HCT116 (cell line): ENCODE data around the gene TTLL5. TPM values are rescaled to one million over a fixed set of nuclear protein-coding genes. Genes with fewer than 3 reads are reported as not detected.

Source experiments
- ATAC-seq: fragments of 200-7000 bp; cut with Tn5 transposase; 2 replicates; pipeline ENCODE4 v1.9.1; 2020; ENCODE audit warnings: mild to moderate bottlenecking, moderate library complexity
- BruUV-seq: library from RNA; stranded (reverse); fragments of 400-500 nt; replicated peaks from 2 replicates; lab custom pipeline; 2021; lab: Mats Ljungman, UMichigan
- CTCF ChIA-PET: fragments of 300-600 bp; sonication (Branson Sonifier 250); formaldehyde crosslinking; loops from one replicate; lab custom pipeline; 2021; ENCODE audit warnings: antibody characterized with exemption; lab: Charles Lee
- POLR2A ChIA-PET: fragments of 300-600, 350-600 bp; sonication (Branson Sonifier 250); formaldehyde crosslinking; loops from one replicate; lab custom pipeline; 2021; ENCODE audit warnings: antibody characterized with exemption; lab: Charles Lee
- RAD21 ChIA-PET, 2 experiments: fragments of 300-600 bp; sonication (Branson Sonifier 250); formaldehyde crosslinking; loops; one replicate each; lab custom pipeline; 2023; ENCODE audit warnings: low total read pairs in 2 of 2; ENCODE audit not compliant: uncharacterized antibody in 2 of 2, unreplicated experiment in 2 of 2, low non-redundant PET in 1 of 2; lab: Charles Lee
- DNase-seq: peaks from one replicate; pipeline ENCODE4 v3.0.0-alpha.2; 2010; ENCODE audit warnings: low read depth, low spot score
- H2AFZ ChIP-seq: fragments of 200-600 bp; shearing (Covaris generic), sonication (generic); 2 replicates; pipeline ENCODE4 v1.6.1; 2017; ENCODE audit warnings: low read depth, mixed run types, mixed read lengths, antibody characterized with exemption, low read length; ENCODE audit not compliant: poor library complexity, severe bottlenecking
- H3K27ac ChIP-seq: 2 replicates; pipeline ENCODE4 v1.5.1; 2012; ENCODE audit warnings: low read depth, low read length
- H3K27me3 ChIP-seq: fragments of 200-600 bp; sonication (generic); 2 replicates; pipeline ENCODE4 v1.6.1; 2016; ENCODE audit warnings: mixed run types, low read length, mixed read lengths; ENCODE audit not compliant: insufficient read depth
- H3K36me3 ChIP-seq, 2 experiments: fragments of 200-500 bp in 1 of 2; fragments of 200-600 bp in 1 of 2; sonication (Bioruptor generic) in 1 of 2; sonication (generic) in 1 of 2; 2 replicates each; pipeline versions ENCODE4 v1.5.1 to v1.6.1; 2014 to 2016; ENCODE audit warnings: low read length in 2 of 2, inconsistent platforms in 1 of 2, mixed read lengths in 1 of 2, mixed run types in 1 of 2; ENCODE audit not compliant: insufficient read depth in 2 of 2, control insufficient read depth in 1 of 2
- H3K4me1 ChIP-seq, 2 experiments: fragments of 200-600 bp in 1 of 2; sonication (generic) in 1 of 2; 2 replicates each; pipeline versions ENCODE4 v1.5.1 to v1.6.1; 2012 to 2017; ENCODE audit warnings: low read length in 2 of 2, inconsistent platforms in 1 of 2, mild to moderate bottlenecking in 1 of 2, mixed read lengths in 1 of 2, mixed run types in 1 of 2, moderate library complexity in 1 of 2; ENCODE audit not compliant: insufficient read depth in 2 of 2, control insufficient read depth in 1 of 2
- H3K4me2 ChIP-seq: fragments of 200-600 bp; sonication (generic); 2 replicates; pipeline ENCODE4 v1.6.1; 2017; ENCODE audit warnings: mixed run types, low read length, mixed read lengths
- H3K4me3 ChIP-seq, 2 experiments: fragments of 200-600 bp in 1 of 2; sonication (generic) in 1 of 2; replicated peaks in 1 of 2; 2 replicates each; pipeline ENCODE4 v1.5.1; 2011 to 2016; ENCODE audit warnings: low read length in 2 of 2, control low read depth in 1 of 2, low read depth in 1 of 2, mild to moderate bottlenecking in 1 of 2, mixed read lengths in 1 of 2, mixed run types in 1 of 2
- H3K79me2 ChIP-seq: fragments of 200-600 bp; sonication (generic); 2 replicates; pipeline ENCODE4 v1.6.1; 2017; ENCODE audit warnings: mild to moderate bottlenecking, mixed run types, low read length, moderate library complexity, mixed read lengths; ENCODE audit not compliant: insufficient read depth
- H3K9ac ChIP-seq: fragments of 200-600 bp; sonication (generic); 2 replicates; pipeline ENCODE4 v1.6.1; 2016; ENCODE audit warnings: low read length, mixed read lengths
- H3K9me2 ChIP-seq: fragments of 200-600 bp; sonication (generic), shearing (Covaris generic); 2 replicates; pipeline ENCODE4 v1.6.1; 2017; ENCODE audit warnings: mixed run types, mild to moderate bottlenecking, moderate library complexity; ENCODE audit not compliant: insufficient read depth
- H3K9me3 ChIP-seq, 2 experiments: fragments of 200-500 bp in 1 of 2; fragments of 200-600 bp in 1 of 2; sonication (Bioruptor generic) in 1 of 2; sonication (generic) in 1 of 2; 2 replicates each; pipeline ENCODE4 v1.6.1; 2014 to 2017; ENCODE audit warnings: low read length in 2 of 2, mixed read lengths in 2 of 2, inconsistent platforms in 1 of 2, low read depth in 1 of 2, mild to moderate bottlenecking in 1 of 2, mixed run types in 1 of 2, moderate library complexity in 1 of 2; ENCODE audit not compliant: control insufficient read depth in 1 of 2, insufficient read depth in 1 of 2
- H4K20me1 ChIP-seq: fragments of 200-600 bp; sonication (generic), shearing (Covaris generic); 2 replicates; pipeline ENCODE4 v1.6.1; 2017; ENCODE audit warnings: mixed run types, mild to moderate bottlenecking, moderate library complexity; ENCODE audit not compliant: insufficient read depth
- CEBPB ChIP-seq: IDR thresholded peaks from 2 replicates; pipeline ENCODE4 v1.6.1; 2012; ENCODE audit warnings: low read depth
- FOSL1 ChIP-seq: IDR thresholded peaks from 2 replicates; pipeline ENCODE4 v1.6.1; 2012; ENCODE audit warnings: low read depth
- JUND ChIP-seq: IDR thresholded peaks from 2 replicates; pipeline ENCODE4 v1.6.1; 2012
- POLR2A ChIP-seq: IDR thresholded peaks from 2 replicates; pipeline ENCODE4 v1.7.0; 2011; ENCODE audit warnings: borderline replicate concordance; ENCODE audit not compliant: insufficient read depth, insufficient read length; ENCODE audit errors: extremely low read depth
- RAD21 ChIP-seq: IDR thresholded peaks from 2 replicates; pipeline ENCODE4 v1.6.1; 2012; ENCODE audit warnings: low read depth, mild to moderate bottlenecking
- SIN3A ChIP-seq: IDR thresholded peaks from 2 replicates; pipeline ENCODE4 v1.6.1; 2012; ENCODE audit warnings: low read depth
- SRF ChIP-seq: IDR thresholded peaks from 2 replicates; pipeline ENCODE4 v1.6.1; 2012; ENCODE audit warnings: low read depth
- TCF7L2 ChIP-seq: IDR thresholded peaks from 2 replicates; pipeline ENCODE4 v1.7.0; 2011; ENCODE audit warnings: borderline replicate concordance, inconsistent platforms; ENCODE audit not compliant: insufficient read depth, insufficient read length; ENCODE audit errors: extremely low read depth
- YY1 ChIP-seq: IDR thresholded peaks from 2 replicates; pipeline ENCODE4 v1.6.1; 2011; ENCODE audit warnings: low read length, low read depth, moderate library complexity, mild to moderate bottlenecking; ENCODE audit not compliant: insufficient replicate concordance; ENCODE audit errors: extremely low read depth
- ZFX ChIP-seq: fragments of 450-650 bp; IDR thresholded peaks from 2 replicates; pipeline ENCODE4 v1.6.1; 2017
- intact Hi-C: fragments of 100-400 bp; cut with micrococcal nuclease; formaldehyde crosslinking; loops from 2 replicates; pipeline ENCODE4 v1.10.0; 2022
- total RNA-seq: library from RNA; stranded (reverse); gene quantifications from one replicate; pipeline ENCODE4 v1.2.1, GENCODE V29; 2021; ENCODE audit not compliant: unreplicated experiment
- TF ChIP-seq, protein P1 (sequence below): IDR thresholded peaks from 2 replicates; pipeline ENCODE4 v1.6.1; 2012; ENCODE audit warnings: low read depth
- TF ChIP-seq, protein P2 (sequence below), 3 experiments: fragments of 200-600 bp in 1 of 3; sonication (generic) in 1 of 3; IDR thresholded peaks in 2 of 3; conservative IDR thresholded peaks in 1 of 3; 2 replicates each; pipeline ENCODE4 v1.5.1; 2012 to 2017; ENCODE audit warnings: low read depth in 2 of 3, low read length in 2 of 3, antibody characterized with exemption in 1 of 3, borderline replicate concordance in 1 of 3, control low read depth in 1 of 3, mild to moderate bottlenecking in 1 of 3, mixed read lengths in 1 of 3, mixed run types in 1 of 3, moderate library complexity in 1 of 3; ENCODE audit not compliant: insufficient read depth in 1 of 3

The TTLL5 gene
- total RNA-seq, 1 experiment from 2014 or later = 26.2 TPM

DNA sequence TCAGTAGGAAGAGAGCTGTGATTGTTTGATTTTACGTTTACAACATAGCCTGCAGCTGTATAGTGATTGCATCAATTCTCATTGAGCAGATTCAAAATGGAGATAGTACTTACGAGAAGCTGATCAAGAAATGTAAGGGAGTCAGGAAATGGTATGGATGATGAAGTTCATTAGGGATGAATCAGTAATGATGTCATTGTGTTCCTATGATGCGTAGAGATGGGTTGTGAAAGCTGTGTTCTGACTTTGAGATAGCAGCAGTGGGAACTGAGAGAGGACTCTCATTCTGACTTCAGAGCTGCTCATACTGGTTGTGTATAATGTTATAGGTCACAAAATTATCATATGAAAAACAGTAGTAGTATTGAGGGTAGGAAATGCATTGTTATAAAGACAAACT is 44.0 kb downstream of the TTLL5 start:
- no peak for ATAC-seq
- TF ChIP-seq POLR2A (no peak), FOSL1 (no peak), YY1 (no peak), CEBPB (no peak), TCF7L2 (no peak), ZFX (no peak), SRF (no peak), RAD21 (no peak), JUND (no peak), SIN3A (no peak)
- TF ChIP-seq, protein P1, sequence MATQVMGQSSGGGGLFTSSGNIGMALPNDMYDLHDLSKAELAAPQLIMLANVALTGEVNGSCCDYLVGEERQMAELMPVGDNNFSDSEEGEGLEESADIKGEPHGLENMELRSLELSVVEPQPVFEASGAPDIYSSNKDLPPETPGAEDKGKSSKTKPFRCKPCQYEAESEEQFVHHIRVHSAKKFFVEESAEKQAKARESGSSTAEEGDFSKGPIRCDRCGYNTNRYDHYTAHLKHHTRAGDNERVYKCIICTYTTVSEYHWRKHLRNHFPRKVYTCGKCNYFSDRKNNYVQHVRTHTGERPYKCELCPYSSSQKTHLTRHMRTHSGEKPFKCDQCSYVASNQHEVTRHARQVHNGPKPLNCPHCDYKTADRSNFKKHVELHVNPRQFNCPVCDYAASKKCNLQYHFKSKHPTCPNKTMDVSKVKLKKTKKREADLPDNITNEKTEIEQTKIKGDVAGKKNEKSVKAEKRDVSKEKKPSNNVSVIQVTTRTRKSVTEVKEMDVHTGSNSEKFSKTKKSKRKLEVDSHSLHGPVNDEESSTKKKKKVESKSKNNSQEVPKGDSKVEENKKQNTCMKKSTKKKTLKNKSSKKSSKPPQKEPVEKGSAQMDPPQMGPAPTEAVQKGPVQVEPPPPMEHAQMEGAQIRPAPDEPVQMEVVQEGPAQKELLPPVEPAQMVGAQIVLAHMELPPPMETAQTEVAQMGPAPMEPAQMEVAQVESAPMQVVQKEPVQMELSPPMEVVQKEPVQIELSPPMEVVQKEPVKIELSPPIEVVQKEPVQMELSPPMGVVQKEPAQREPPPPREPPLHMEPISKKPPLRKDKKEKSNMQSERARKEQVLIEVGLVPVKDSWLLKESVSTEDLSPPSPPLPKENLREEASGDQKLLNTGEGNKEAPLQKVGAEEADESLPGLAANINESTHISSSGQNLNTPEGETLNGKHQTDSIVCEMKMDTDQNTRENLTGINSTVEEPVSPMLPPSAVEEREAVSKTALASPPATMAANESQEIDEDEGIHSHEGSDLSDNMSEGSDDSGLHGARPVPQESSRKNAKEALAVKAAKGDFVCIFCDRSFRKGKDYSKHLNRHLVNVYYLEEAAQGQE = no peak
- TF ChIP-seq, protein P2, sequence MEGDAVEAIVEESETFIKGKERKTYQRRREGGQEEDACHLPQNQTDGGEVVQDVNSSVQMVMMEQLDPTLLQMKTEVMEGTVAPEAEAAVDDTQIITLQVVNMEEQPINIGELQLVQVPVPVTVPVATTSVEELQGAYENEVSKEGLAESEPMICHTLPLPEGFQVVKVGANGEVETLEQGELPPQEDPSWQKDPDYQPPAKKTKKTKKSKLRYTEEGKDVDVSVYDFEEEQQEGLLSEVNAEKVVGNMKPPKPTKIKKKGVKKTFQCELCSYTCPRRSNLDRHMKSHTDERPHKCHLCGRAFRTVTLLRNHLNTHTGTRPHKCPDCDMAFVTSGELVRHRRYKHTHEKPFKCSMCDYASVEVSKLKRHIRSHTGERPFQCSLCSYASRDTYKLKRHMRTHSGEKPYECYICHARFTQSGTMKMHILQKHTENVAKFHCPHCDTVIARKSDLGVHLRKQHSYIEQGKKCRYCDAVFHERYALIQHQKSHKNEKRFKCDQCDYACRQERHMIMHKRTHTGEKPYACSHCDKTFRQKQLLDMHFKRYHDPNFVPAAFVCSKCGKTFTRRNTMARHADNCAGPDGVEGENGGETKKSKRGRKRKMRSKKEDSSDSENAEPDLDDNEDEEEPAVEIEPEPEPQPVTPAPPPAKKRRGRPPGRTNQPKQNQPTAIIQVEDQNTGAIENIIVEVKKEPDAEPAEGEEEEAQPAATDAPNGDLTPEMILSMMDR (IDR thresholded peaks at IDR 0.05 in 2 of 3, conservative IDR thresholded peaks at IDR 0.05 in 1 of 3; ENCODE audit: borderline replicate concordance in 1 of 3, insufficient read depth in 1 of 3, low read depth in 2 of 3, low read length in 2 of 3) = no peak
- Histone ChIP-seq H3K9me2 (no peaks in the 10 kb centered on the region), H3K79me2 (no peaks in the 10 kb centered on the region), H3K36me3 (peaks cover 0 to 4% of the 10 kb centered on the region in 2 experiments; a peak in 2 of 4 replicates), H3K9ac (no peak overlapping the region), H3K4me2 (no peak overlapping the region), H3K4me1 (no peaks in the 10 kb centered on the region), H2AFZ (no peak overlapping the region), H4K20me1 (no peaks in the 10 kb centered on the region), H3K9me3 (no peaks in the 10 kb centered on the region), H3K4me3 (no peak overlapping the region), H3K27ac (no peak overlapping the region), H3K27me3 (no peaks in the 10 kb centered on the region)
- no TSS peak for BruUV-seq
- CTCF ChIA-PET = interaction anchor here (0.9 kb wide), 1 partner anchor 277 kb away, joined by 6 read pairs; the partner anchor contains the start of gene TGFB3
- intact Hi-C loops = loop anchor here (10.0 kb wide), 1 partner anchor 200 kb away; no protein-coding TSS in a partner anchor
- RAD21 ChIA-PET = no interaction called here
- POLR2A ChIA-PET = no interaction called here
- DNase-seq = no peak
